IPS-18c (cell line): ENCODE data around the gene LTBR.

Experiments used
- H3K4me3 ChIP-seq: 2 replicates; pipeline ENCODE4 v1.7.0; 2013; ENCODE audit warnings: low read depth, mild to moderate bottlenecking, low read length, moderate library complexity; ENCODE audit not compliant: insufficient read depth
- H3K9me3 ChIP-seq: one replicate; pipeline ENCODE4 v1.6.1; 2013; ENCODE audit warnings: mild to moderate bottlenecking, low read length, moderate library complexity; ENCODE audit not compliant: control insufficient read depth, insufficient read depth

LTBR gene

GRCh38 chr12:6375269-6376078 is 8.5 kb upstream of the LTBR start, which contains the start of gene SCNN1A:
Gene SCNN1A (minus strand): TSS chr12:6375563. CDS start chr12:6374783, 780 bp downstream.
- H3K4me3 ChIP-seq: peak within 1 kb of the TSS; percentile 75
- H3K9me3 ChIP-seq: no peaks in the 10 kb centered on the region

GRCh38 chr12:6376079-6376869 is 7.7 kb upstream of the LTBR start:
- Histone ChIP-seq H3K4me3 (peak overlapping the region; percentile 75), H3K9me3 (no peaks in the 10 kb centered on the region)

GRCh38 chr12:6376870-6377666 is 6.9 kb upstream of the LTBR start:
- no peaks in the 10 kb centered on the region for H3K9me3 ChIP-seq
- H3K4me3 ChIP-seq: no peak overlapping the region

GRCh38 chr12:6377667-6377994 is 6.3 kb upstream of the LTBR start:
- Histone ChIP-seq H3K4me3 (no peak overlapping the region), H3K9me3 (no peaks in the 10 kb centered on the region)

- Histone ChIP-seq H3K4me3 (no peak overlapping the region), H3K9me3 (no peaks in the 10 kb centered on the region)
These were observed 5.1 kb upstream of the LTBR start for GRCh38 chr12:6378709-6379472.

- Histone ChIP-seq H3K4me3 (no peak overlapping the region; the same call in 1 of the 2 replicates), H3K9me3 (no peaks in the 10 kb centered on the region)
These were observed 3.5 kb upstream of the LTBR start for GRCh38 chr12:6380141-6381121.

GRCh38 chr12:6382371-6382770 is 1.6 kb upstream of the LTBR start:
- no peak overlapping the region for H3K4me3 ChIP-seq
- H3K9me3 ChIP-seq: no peaks in the 10 kb centered on the region

- H3K4me3 ChIP-seq: no peak overlapping the region
- H3K9me3 ChIP-seq: no peaks in the 10 kb centered on the region
These were observed 980 bp upstream of the LTBR start for GRCh38 chr12:6382982-6383381.

GRCh38 chr12:6384499-6385436 is 806 bp downstream of the LTBR start:
- Histone ChIP-seq H3K4me3 (no peak overlapping the region), H3K9me3 (no peaks in the 10 kb centered on the region)

GRCh38 chr12:6386038-6386437 is 2.1 kb downstream of the LTBR start:
- Histone ChIP-seq H3K9me3 (no peaks in the 10 kb centered on the region), H3K4me3 (no peak overlapping the region)

- H3K4me3 ChIP-seq: no peak overlapping the region
- no peaks in the 10 kb centered on the region for H3K9me3 ChIP-seq
These were observed 2.5 kb downstream of the LTBR start for GRCh38 chr12:6386491-6386890.

GRCh38 chr12:6387541-6387940 is 3.6 kb downstream of the LTBR start:
- Histone ChIP-seq H3K4me3 (no peak overlapping the region; the same call in 1 of the 2 replicates), H3K9me3 (no peaks in the 10 kb centered on the region)

- Histone ChIP-seq H3K9me3 (no peaks in the 10 kb centered on the region), H3K4me3 (no peak overlapping the region)
These were observed 6.3 kb downstream of the LTBR start for GRCh38 chr12:6390084-6390799.

- Histone ChIP-seq H3K4me3 (no peak overlapping the region), H3K9me3 (no peaks in the 10 kb centered on the region)
These were observed 7.1 kb downstream of the LTBR start for GRCh38 chr12:6391013-6391412.
